ENCODE results near the gene PDILT.

PDILT gene

DNA sequence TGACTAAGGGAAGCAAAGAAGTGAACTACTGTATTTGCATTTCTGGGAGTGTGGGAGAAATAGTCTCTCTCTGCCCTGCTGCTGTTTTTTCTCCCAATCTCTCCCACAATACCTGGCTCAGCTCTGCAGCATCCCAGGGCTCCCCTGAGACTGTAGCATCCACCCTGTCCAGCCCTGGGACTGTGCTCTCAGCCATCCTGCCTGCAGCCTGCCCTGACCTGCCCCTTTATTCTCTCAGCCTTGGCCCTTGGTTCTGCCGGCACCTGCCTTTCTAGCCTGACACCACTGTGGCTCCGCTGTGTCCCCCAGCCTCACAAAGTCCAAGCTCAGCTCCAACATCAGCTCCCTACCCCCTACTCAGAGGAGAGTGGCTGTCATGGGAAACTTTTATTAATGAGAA lies 1.9 kb downstream of the PDILT start:
- no peak for DNase-seq (ENCODE audit: low spot score)

DNA sequence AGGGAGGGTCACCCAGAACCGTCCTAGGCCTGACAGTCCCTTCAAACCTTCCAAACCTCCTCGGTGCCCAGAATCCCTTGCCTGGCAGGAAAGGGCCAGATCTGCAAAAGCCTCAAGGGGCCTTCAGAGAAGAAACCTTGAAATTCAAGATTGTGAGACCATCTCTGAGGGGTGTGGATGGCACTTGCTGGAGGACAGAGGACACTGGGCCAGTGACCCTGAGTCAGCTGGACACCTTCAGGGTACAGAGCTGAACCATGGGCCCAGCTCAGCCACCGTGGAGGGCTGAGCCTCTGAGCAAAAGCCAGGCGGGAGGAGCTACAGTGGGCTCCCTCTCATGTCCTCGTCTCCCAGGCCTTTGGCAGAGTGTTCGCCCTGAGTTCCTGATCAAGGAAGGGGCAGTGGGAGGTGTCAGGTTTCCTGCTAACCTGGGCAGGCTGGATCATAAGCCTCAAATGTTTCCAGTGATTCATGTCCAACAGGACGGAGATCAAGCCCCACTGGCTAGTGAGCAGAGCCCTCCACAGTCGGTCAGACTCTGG lies 3.0 kb downstream of the PDILT start:
- DNase-seq (ENCODE audit: low spot score) = no peak

DNA sequence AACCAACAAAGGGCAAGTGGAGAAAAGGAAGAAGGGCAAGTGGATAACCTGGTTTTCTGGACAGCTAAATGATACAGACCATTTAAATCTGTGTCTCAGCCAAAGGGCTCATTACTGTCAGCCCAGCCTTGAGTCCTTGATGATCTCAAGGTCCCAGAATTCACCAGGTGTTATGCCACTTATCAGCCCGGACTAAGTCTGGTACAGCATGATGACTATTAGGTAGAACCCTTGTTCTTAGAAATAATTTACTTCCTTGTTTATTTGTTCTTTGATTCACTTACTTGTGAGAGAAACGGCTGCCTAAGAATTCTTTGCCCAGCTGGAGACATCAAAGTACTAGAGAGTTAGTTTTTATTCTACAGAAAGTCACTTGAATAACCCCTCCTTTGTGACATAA lies 3.5 kb downstream of the PDILT start:
- no peak for DNase-seq (ENCODE audit: low spot score)

DNA sequence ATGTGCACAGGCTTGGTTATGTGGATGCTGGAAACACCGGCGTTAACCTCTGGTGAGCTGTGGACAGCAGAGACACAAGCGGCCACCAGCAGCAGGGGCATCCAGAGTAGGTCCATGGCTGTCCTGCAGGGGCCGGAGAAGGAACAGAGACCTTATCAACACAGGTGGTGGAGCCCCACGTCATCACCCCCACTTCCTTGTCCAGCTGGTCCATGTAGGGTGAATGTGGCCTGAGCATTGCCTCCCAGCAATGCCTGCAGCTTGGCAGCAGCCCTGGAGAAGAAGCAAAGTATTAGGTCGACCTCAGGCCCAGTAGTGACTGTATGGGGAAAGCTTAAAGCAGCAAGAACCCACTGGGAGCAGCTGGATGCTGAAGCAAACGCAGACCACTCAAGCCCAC lies 5.4 kb downstream of the PDILT start:
- no peak for DNase-seq (ENCODE audit: low spot score)

DNA sequence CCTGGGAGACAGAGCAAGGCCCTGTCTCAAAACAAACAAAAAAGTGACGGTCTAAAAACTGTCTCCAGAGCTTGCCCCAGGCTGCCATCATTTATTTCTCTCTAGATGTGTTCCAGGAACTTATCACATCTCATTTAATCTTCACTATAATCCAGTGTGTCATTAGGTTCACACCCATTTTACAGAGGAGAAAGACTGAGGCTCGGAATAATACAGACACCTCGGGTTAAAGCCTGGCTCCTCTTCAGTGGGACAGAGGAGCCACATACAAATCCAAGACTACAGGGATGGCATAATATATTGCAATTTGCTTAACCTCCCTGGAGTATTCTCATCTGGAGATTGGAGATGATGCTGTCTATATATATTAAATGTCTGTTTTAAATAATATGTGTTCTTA lies 5.9 kb downstream of the PDILT start:
- DNase-seq (ENCODE audit: low spot score) = no peak

DNA sequence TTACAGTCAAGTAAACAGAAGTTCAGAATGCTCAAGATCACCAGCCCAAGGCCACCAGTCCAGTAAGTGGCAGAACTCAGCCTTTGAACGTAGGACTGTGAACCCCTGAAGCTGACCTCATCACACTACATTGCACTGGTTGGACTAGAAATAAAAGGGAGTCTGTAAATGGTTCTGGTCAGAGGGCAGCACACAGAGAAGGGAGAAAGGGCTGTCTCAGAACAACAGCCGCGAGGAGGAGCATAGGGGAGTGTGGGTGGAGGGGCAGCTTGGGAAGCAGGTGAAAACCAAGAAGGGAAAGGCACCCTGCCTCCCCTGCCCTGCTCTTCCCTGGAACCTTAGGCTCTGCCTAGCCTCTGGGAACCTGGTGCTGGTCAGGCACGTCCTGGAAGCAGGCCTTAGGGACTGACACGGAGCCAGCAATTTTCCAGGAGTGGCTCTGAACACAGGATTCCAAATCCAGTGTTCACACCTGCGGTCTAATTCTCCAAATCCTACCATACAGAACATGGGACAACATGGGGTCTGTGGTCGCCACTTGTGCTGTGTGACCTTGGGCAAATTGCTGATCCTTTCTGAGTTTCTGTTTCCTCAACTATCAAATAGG lies 7.0 kb downstream of the PDILT start:
- DNase-seq (ENCODE audit: low spot score) = no peak

DNA sequence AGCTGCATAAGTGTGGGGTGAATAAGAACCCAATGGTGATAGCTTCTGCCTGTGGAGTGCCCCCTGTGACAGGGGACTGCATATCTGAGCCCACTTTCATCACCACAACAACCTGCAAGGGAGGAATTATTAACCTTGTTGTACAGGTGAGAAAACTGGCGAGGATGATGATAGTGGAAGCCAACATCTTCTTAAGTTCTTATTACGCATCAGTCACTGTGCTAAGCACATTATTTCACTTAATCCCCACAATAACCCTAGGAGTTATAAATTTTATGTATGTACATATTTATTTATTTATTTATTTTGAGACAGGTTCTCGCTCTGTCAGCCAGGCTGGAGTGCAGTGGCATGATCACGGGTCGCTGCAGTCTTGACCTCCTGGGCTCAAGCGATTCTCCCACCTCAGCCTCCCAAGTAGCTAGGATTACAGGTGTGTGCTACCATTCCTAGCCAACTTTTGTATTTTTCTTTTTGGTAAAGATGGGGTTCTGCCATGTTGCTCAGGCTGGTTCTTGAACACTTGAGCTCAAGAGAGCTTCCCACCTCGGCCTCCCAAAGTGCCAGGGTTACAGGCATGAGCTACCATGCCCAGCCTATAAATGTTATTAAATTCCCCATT lies 7.6 kb downstream of the PDILT start:
- no peak for DNase-seq (ENCODE audit: low spot score)

DNA sequence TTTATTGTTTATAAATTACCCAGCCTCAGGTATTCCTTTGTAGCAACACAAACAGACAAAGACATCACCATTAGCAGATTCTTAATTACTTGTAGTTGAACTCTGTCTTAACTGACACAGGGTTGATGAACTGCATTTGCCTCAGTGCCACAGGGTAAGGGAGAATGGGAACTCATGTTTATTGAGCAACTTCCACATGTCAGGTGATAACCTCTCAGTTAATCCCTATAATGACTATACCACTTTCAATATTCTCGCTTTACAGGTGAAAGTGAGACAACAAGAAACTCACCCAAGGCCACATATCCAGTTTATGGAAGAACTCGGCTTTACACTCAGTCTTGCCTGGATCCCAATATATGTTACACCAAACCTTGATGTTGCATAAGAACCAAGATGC lies 8.6 kb downstream of the PDILT start:
- no peak for DNase-seq (ENCODE audit: low spot score)

DNA sequence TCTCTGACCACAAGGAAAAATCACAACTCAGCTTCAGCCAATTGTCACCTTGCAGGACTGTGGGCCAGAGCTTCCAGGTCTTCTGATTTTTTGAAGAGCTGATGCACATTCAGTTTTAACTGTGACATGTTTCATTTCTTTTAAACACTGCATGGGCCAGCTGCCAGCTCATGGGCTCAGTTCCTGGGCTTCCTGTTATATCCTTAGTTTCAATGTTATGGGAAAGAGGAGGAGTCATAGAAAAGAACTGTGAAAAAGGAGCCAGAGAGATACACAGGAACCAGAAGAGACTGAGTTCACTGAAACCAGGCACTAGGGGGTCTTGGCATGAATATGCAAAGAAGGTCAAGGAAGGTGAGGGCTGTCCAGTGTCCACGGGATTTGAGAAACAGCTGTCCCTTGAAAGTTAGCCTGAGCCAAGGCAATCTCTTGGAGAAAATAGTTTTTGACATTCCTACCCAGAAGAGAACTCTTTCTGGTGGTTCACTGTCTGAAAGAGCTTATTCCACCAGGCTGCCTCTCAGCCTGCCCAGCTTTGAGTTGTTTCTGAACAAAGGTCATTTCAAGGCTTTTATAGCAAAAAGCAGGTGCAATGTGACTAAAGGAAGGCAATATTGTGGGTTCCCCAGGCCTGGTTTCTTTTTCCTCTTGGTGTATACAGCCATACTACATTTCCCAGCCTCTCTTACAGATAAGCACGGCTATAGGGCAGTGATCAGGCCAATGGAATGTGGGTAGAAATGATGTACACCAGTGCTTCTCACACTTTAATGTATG lies 10.5 kb downstream of the PDILT start:
- no peak for DNase-seq (ENCODE audit: low spot score)

DNA sequence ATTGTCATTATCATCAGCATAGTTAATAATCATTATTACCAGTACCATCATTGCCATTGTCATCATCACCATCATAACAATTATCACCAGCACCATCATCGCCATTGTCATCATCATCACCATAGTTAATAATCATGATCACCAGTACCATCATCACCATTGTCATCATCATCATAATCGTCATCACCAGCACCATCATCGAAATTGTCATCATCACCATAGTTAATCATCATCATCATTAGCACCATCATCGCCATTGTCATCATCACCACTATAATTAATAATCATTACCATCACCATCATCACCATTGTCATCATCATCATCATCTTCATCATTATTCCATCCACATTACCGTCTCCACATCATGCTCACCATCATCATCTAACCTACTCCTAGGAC lies 13.5 kb downstream of the PDILT start:
- no peak for DNase-seq (ENCODE audit: low spot score)

DNA sequence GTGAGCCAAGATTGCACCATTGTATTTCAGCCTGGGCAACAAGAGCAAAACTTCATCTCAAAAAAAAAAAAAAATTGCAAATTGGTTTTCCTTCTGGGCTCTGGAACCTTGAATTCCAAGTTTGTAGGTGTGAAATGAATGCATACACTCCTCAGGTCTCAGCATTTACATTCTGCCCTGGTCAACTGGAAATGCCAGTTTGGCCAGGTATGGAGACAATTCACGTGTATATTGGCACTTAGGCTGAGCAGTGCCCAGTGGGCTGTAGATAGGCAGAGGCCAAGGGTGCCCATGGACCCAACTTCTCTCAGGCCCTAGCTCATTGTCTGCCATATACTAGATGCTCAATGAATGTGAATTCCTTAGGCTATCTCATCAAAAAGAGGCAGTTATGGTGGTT lies 15.7 kb downstream of the PDILT start:
- DNase-seq (ENCODE audit: low spot score) = no peak

DNA sequence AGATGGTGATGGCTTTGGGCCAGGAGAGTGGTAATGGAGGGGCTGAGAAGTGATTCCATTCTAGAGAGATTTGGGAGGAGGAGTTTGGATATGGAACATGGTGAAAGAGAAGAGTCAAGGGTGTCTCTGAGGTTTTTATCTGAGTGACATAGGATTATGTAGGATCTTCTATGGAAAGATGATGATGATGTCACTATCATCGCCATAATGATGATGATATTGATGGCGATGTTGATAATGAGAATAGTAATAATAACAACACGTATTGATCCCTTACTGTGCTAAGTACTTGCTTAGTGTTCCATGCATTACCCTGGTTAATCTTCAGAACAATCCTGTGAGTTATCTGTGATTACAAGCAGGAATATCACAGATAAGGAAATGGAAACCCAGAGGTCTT lies 16.6 kb downstream of the PDILT start:
- no peak for DNase-seq (ENCODE audit: low spot score)

DNA sequence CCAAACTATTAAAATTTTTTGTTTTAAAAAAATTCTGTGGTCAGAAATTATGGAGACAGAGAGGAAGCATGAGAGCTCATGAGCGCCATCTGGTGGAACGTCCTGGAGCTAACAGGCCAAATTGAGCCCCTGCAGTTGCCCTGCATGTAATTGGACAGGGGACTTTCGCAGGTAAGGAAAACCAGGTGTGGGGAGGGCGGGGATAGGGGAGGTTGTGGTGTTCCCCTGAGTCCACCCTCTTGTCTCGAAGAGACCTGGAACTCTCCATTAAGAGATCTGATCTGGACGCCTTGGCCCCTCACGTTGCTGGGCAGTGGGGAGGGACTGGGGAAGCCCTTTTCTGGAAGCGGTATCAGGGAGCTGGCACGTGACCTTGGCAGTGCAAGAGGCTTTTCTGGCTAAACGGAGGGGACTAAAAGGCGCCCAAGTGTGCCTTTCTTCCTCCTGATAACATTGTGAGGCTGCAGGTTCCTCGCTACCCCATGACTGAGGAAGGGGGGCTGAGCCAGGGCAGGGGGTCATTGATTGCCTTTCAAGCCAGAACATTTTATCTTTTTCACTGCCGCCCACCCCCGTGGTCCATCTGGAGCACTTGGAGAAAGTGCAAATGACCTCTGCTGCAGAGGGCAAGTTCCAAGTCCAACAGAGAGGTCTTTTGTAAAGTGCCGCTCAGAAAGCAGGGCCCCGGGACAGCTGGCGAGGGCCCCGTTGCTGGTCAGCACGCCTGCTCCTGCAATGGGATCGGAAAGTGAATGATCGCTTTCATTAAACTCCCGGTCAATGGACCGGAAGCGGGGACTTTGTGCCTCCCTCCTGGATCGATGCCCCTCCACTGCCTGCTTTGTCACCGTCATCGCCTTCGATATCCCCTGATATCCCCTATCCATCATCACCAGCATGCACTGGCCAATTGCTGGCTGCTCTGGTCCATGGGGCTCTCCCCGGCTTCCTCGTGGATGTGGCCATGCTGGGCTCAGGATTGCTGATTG lies 18.4 kb downstream of the PDILT start:
- peak; percentile 34 for DNase-seq (ENCODE audit: low spot score)

DNA sequence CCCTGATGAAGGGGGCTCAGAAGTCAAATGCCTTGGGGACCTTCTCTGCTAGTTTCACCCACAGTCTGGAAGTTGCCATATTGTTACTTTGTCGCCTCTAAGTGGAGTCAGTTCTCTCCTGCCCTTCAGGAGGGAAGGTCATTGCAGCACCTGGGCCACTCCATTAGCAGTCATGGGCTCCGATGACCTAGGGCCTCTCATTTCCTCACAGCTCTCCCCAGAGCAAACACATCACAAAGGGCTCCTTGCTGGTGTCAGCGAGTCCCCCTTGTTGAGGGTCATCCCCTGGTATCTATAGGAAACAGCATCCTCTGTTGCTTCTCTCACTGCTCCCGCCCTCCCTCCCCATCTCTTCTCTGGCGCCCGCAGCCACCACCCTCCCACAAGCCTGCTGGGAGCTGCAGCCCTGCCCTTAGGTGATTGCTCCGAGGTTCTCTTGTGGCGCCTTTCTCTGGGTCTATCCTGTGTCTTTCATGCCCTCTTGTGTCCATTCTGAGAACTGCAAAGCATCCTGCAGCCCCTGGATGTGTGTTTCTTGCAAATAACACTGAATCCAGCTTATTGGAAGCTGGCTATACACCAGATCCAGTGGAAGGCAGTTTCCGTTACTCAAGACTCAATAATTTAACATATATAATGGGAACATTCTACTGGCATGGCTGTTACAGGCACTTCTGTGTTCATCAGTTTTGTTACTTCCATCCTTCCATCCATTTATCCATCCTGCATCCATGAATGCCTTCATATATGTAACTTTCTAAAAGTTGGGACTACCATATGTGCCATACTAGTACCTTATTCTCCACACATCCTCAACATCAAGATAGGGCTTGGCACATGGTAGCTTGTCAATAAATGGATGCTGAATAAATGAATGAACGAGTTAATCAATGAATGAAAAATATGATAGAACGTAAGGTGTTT lies 21.2 kb downstream of the PDILT start:
- DNase-seq (ENCODE audit: low spot score) = peak; percentile 68

DNA sequence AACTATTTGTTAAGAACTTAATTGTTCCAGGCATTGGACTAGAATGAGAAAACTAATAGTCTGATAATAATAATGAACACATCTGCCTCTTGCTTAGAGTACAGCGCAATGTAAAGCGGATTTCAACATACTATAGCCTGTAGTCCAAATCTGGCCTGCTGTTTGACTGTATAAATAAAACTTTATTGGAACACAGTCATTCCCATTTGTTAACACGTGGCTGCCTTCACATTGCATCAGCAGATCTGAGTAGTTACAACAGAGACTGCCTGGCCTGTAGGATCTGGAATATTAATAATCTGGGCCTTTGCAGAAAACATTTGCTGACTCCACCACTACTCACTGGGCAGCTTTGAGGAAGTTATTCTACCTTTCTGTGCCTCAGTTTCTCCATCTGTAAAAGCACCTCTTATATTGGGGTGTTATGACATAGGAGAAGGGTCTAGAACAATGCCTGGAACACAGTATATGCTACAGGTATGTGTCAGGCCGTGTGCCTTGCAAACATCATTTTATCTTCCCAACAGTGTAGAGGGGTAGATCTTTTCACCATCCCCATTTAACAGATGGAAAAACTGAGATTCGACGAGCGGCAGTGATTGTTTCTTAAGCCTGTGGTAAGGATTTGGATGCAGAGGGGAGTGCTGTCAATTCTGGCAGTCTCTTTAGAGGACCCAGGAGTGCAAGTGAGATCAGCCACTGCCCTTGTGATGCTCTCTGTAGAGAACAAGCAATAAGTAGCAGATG lies 22.2 kb downstream of the PDILT start:
- DNase-seq (ENCODE audit: low spot score) = no peak

DNA sequence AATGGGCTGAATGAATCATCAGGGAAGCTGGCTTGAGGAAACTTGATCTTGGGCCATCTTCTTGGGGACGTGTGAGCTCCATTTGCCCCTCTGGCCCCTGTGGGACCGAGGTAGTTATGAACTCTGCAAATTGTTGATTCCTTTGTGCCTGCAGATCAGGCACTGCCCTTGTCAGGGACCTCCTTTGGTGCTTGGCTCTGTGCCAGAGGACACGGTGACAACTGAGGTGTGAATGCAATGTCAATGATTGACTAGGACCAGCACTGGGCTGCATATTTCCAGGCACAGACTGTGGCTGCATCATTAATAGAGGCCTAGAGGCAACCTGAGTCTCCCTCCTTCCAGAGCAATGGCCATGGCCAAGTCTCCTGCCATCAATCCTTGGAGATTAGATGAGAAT lies 23.8 kb downstream of the PDILT start:
- no peak for DNase-seq (ENCODE audit: low spot score)

DNA sequence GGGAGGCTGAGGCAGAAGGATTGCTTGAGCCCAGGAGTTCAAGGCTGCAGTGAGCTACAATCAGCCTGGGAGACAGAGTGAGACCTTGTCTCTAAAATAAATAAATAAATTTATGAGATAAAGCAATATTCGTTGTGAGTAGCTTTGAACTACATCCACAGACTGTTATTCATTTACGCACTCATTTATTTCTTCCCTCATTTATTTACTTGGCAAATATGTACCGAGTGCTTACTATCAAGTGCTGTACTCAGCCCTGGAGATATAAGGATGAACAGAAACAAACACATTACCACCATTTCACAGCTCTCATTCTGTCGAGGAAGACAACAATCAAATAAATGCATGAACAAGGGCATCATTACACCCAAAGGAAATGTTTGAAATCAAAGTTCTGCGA lies 27.4 kb downstream of the PDILT start:
- no peak for DNase-seq (ENCODE audit: low spot score)

DNA sequence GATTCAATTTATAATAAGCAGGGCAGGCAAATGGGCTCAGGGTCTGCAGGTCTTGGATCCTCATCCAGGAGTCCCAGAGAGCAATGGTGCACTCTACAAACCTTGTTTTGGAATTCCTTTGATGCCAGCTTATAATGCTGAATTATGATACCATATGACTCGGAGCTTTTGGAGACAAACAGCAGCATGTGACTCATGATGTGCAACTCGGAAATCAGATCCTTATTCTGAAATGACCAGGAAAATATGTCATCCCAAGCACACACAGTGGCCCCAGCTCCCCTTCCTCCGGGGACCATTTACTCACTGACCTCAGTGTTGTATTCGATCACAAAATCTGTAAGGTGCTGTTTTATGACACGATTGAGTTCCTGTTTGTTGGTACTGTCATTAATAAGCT lies 31.8 kb downstream of the PDILT start:
- DNase-seq (ENCODE audit: low spot score) = no peak

DNA sequence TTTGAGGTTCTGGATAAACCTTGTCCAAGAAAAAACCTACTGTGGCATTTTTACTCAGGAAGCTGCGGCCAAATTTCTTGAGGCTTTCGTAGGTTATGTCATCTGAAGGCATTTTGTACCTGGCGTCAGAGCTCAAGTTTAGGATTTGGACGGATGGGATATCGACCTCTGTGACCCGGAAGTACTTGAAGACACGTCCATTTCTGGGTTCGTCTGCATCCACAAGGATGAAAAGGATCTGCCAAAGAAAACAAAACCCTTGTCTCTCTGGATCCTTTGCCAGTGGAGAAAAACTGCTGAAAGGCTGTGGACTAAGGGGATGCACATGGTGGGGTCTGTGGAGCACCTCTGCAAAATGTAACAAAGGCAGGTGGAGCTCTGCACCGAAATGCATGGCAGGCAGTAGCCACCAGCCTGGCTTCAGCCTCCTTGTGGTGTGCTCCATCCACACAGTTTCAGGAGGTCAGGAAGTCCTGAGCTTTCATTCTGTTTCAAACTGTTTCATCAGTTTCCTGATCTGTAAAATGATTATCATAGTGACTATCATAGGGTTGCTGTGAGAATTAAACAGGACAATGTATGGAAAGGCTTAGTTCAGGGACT lies 35.0 kb downstream of the PDILT start:
- DNase-seq (ENCODE audit: low spot score) = no peak

DNA sequence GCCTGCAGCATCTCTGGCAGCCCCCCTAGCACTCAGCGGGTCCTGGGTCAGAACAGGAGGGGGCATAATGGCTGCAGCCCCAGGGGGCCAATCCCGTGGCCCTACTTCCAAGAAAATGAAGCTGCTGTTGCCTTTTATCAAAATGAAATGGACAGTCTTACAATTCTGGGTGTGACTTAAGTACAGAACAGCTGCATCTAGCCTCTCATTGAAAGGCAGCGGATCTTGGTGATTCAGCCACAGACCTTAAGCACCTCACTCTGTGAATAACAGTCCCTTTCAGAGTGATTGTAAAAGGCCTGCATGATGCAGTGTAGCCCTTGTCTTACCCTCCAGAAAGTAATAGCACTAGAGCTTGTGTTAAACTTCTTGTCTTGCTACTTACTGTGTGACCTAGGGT lies 40.5 kb downstream of the PDILT start:
- DNase-seq (ENCODE audit: low spot score) = no peak
